Neuronal stem cell (in vitro differentiated cells): ENCODE measurements around the gene HOXB7.

Experiments
- DNase-seq: peaks from one replicate; pipeline ENCODE4 v3.0.0-alpha.2; 2013; ENCODE audit warnings: low spot score
- H2AFZ ChIP-seq: one replicate; pipeline ENCODE4 v1.6.1; 2013; ENCODE audit warnings: mild to moderate bottlenecking, low read length, inconsistent platforms
- H2AK5ac ChIP-seq: 2 replicates; pipeline ENCODE4 v1.6.1; 2013; ENCODE audit warnings: low read depth, mild to moderate bottlenecking, inconsistent platforms, low read length, moderate library complexity, mixed read lengths
- H2BK120ac ChIP-seq: 2 replicates; pipeline ENCODE4 v1.6.1; 2013; ENCODE audit warnings: low read depth, mild to moderate bottlenecking, inconsistent platforms, low read length, moderate library complexity, mixed read lengths
- H2BK12ac ChIP-seq: one replicate; pipeline ENCODE4 v1.6.1; 2013; ENCODE audit warnings: low read length, inconsistent platforms
- H2BK15ac ChIP-seq: 2 replicates; pipeline ENCODE4 v1.6.1; 2013; ENCODE audit warnings: mild to moderate bottlenecking, low read length, inconsistent platforms, mixed read lengths
- H2BK5ac ChIP-seq: one replicate; pipeline ENCODE4 v1.6.1; 2013; ENCODE audit warnings: inconsistent platforms, mild to moderate bottlenecking, low read length, moderate library complexity
- H3K14ac ChIP-seq: one replicate; pipeline ENCODE4 v1.6.1; 2013; ENCODE audit warnings: low read length, inconsistent platforms
- H3K18ac ChIP-seq: 2 replicates; pipeline ENCODE4 v1.6.1; 2013; ENCODE audit warnings: low read length, inconsistent platforms
- H3K23ac ChIP-seq: 2 replicates; pipeline ENCODE4 v1.6.1; 2013; ENCODE audit warnings: low read depth, mild to moderate bottlenecking, mixed read lengths, low read length, inconsistent platforms; ENCODE audit not compliant: poor library complexity
- H3K27ac ChIP-seq: replicated peaks from 3 replicates; pipeline ENCODE4 v1.5.1; 2013; ENCODE audit warnings: low read length, inconsistent platforms
- H3K27me3 ChIP-seq, 3 experiments: 2 replicates each; pipeline ENCODE4 v1.6.1; 2013; ENCODE audit warnings: low read length in 3 of 3, mild to moderate bottlenecking in 2 of 3, inconsistent platforms in 1 of 3, low read depth in 1 of 3, mixed read lengths in 1 of 3, moderate library complexity in 1 of 3; ENCODE audit not compliant: control insufficient read depth in 3 of 3, insufficient read depth in 3 of 3
- H3K36me3 ChIP-seq, 2 donors: replicated peaks in 1 of 2; 2 replicates each; pipeline ENCODE4 v1.6.1; 2013; ENCODE audit warnings: low read length in 2 of 2; ENCODE audit not compliant: control insufficient read depth in 2 of 2, insufficient read depth in 2 of 2
- H3K4ac ChIP-seq: 2 replicates; pipeline ENCODE4 v1.6.1; 2013; ENCODE audit warnings: inconsistent platforms, mild to moderate bottlenecking, low read length, moderate library complexity
- H3K4me1 ChIP-seq, 2 donors: 1 replicate in 1 of 2; 2 replicates in 1 of 2; pipeline ENCODE4 v1.6.1; 2013; ENCODE audit warnings: low read length in 2 of 2, low read depth in 1 of 2; ENCODE audit not compliant: control insufficient read depth in 2 of 2, insufficient read depth in 1 of 2
- H3K4me2 ChIP-seq: one replicate; pipeline ENCODE4 v1.6.1; 2013; ENCODE audit warnings: mild to moderate bottlenecking, low read length, inconsistent platforms; ENCODE audit not compliant: insufficient read depth, poor library complexity, severe bottlenecking
- H3K4me3 ChIP-seq, 2 donors: 2 replicates each; pipeline ENCODE4 v1.5.1; 2013; ENCODE audit warnings: low read length in 2 of 2, mild to moderate bottlenecking in 2 of 2, inconsistent platforms in 1 of 2, moderate library complexity in 1 of 2
- H3K79me1 ChIP-seq: one replicate; pipeline ENCODE4 v1.6.1; 2013; ENCODE audit warnings: low read depth, mild to moderate bottlenecking, inconsistent platforms, low read length, moderate library complexity
- H3K9ac ChIP-seq: one replicate; pipeline ENCODE4 v1.6.1; 2013; ENCODE audit warnings: mild to moderate bottlenecking, low read depth, low read length, inconsistent platforms; ENCODE audit not compliant: poor library complexity
- H3K9me3 ChIP-seq, 2 donors: replicated peaks in 1 of 2; 2 replicates each; pipeline versions ENCODE3 to v1.6.1; 2013; ENCODE audit warnings: low read length in 2 of 2, mild to moderate bottlenecking in 2 of 2, inconsistent platforms in 1 of 2, low read depth in 1 of 2, mixed read lengths in 1 of 2, moderate library complexity in 1 of 2; ENCODE audit not compliant: control insufficient read depth in 2 of 2, insufficient read depth in 1 of 2
- H4K8ac ChIP-seq: one replicate; pipeline ENCODE4 v1.6.1; 2013; ENCODE audit warnings: low read depth, mild to moderate bottlenecking, inconsistent platforms, low read length, moderate library complexity
- H4K91ac ChIP-seq: one replicate; pipeline ENCODE4 v1.6.1; 2013; ENCODE audit warnings: low read length, low read depth, mild to moderate bottlenecking, inconsistent platforms; ENCODE audit not compliant: poor library complexity
- WGBS, 2 donors: extraction: QIAGEN DNeasy Blood & Tissue Kit; methylation state at CpG; one replicate each; pipeline ENCODE4 v1.1.7; 2013; ENCODE audit warnings: missing lambda C conversion rate in 2 of 2, mixed read lengths in 1 of 2; ENCODE audit not compliant: insufficient read length in 2 of 2, insufficient replicate concordance in 1 of 2; ENCODE audit errors: extremely low coverage in 2 of 2; 5-methylcytosine and 5-hydroxymethylcytosine counted together

The HOXB7 gene

DNA sequence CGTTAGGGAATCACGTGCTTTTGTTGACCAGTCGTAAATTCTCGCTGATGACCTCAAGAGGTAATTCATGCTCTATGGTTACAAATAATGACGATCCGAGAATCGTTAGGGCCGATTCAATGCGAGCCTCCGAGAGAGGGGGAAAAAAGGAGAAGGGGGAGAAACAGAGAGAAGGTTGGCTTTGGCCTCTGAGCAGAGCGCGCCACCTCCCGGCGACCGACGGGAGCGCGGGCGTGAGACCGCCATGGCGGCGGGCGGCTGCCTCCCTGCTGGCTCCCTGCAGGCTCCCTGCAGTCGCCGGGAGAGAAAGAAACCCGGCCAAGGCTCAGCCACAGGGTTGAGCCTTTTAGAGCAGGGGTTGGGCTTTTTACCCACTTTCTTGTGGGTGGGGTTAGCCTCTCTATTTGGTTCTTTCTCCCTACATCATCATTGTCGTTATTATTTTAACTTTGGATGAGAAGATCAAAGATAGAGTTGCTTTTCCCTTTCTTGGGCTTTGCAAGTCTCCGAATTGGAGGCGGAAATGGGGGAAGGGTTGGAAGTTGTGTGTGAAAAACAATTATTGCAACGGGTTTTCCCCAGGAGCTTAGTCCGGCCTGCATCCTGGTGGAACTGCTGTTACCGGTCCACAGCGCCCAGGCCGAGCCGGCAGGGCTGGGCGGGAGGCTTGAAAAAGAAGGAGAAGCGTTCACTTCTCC is 16.8 kb downstream of the HOXB7 start:
- Histone ChIP-seq H3K9me3 (peaks cover 0 to 4% of the 10 kb centered on the region in 2 donors), H3K27me3 (peaks cover 67 to 100% (median 100%) of the 10 kb centered on the region in 3 experiments), H2AK5ac (no peak overlapping the region), H2BK5ac (no peak overlapping the region), H3K79me1 (no peaks in the 10 kb centered on the region), H3K9ac (no peak overlapping the region), H3K4me1 (no peaks in the 10 kb centered on the region), H2AFZ (peak overlapping the region; percentile 53), H3K4ac (no peak overlapping the region), H4K8ac (no peak overlapping the region), H2BK120ac (no peak overlapping the region), H3K27ac (no peak overlapping the region), H2BK15ac (no peak overlapping the region), H3K18ac (no peak overlapping the region), H3K4me3 (no peak overlapping the region), H3K36me3 (no peaks in the 10 kb centered on the region), H4K91ac (no peak overlapping the region), H3K4me2 (no peak overlapping the region), H3K14ac (no peak overlapping the region), H3K23ac (no peak overlapping the region), H2BK12ac (no peak overlapping the region)
- DNase-seq, result peak; percentile 76
- no CpG with 5 or more reads among the region's 37 CpGs for WGBS, 2 donors

DNA sequence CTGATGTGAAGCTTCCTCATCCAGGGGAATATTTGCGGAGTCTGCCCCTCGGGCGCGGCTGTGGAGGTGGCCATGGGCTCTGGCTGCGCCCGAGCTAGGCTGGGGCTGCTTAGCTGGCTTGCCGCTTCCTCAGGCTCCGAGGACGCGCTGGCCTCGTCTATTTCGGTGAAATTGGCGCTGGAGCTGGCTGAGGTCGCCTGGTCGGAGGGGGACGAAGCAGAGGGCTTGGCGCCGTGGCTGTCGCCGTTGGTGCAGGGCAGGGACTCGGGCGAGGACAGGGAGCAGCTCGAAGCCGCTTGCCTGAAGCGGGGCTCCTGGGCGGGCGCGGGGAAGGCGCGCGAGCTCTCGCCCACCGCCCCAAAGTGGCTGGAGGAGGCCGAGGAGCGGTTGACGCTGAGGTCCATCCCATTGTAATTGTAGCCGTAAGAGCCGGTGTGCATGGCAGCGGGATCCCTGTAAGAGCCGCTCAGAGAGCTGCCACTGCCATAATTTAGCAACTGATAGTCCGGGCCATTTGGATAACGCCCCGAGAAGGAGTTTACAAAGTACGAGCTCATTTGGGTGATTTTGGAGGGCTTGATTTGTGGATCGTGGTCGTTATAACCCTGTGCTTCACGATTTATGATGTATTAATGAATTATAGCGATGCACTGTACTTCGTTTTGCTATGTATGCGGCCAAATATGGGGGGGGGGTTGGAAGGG is 17.5 kb downstream of the HOXB7 start, which contains the start of gene HOXB5:
TSS of gene HOXB5 (minus strand) at position 654 of the 704 bp plus-strand sequence. CDS start at position 557, 97 bp downstream.
- Histone ChIP-seq H2BK15ac (no peak within 1 kb of the TSS), H3K4ac (no peak within 1 kb of the TSS), H3K18ac (peak within 1 kb of the TSS; percentile 2), H3K4me2 (no peak within 1 kb of the TSS), H3K4me3 (no peak within 1 kb of the TSS), H2AK5ac (no peak within 1 kb of the TSS), H3K4me1 (no peaks in the 10 kb centered on the region), H3K79me1 (no peaks in the 10 kb centered on the region), H2AFZ (peak within 1 kb of the TSS; percentile 53), H2BK5ac (no peak within 1 kb of the TSS), H3K23ac (peak within 1 kb of the TSS; percentile 70), H4K8ac (no peak within 1 kb of the TSS), H3K14ac (no peak within 1 kb of the TSS), H4K91ac (no peak within 1 kb of the TSS), H3K9me3 (peaks cover 0 to 3% of the 10 kb centered on the region in 2 donors), H3K36me3 (no peaks in the 10 kb centered on the region), H3K27ac (no peak within 1 kb of the TSS), H2BK12ac (no peak within 1 kb of the TSS), H3K27me3 (peaks cover 65 to 100% (median 100%) of the 10 kb centered on the region in 3 experiments), H2BK120ac (no peak within 1 kb of the TSS), H3K9ac (no peak within 1 kb of the TSS)
- DNase-seq, result no peak
- WGBS, 2 donors, result no CpG with 5 or more reads among the region's 50 CpGs

- Histone ChIP-seq H3K4me2 (no peak overlapping the region), H2AK5ac (no peak overlapping the region), H3K23ac (no peak overlapping the region), H2BK5ac (no peak overlapping the region), H2AFZ (no peak overlapping the region), H4K91ac (no peak overlapping the region), H3K9me3 (peaks cover 0 to 3% of the 10 kb centered on the region in 2 donors), H2BK15ac (no peak overlapping the region), H3K4ac (no peak overlapping the region), H3K14ac (no peak overlapping the region), H4K8ac (no peak overlapping the region), H2BK12ac (no peak overlapping the region), H3K4me1 (no peaks in the 10 kb centered on the region), H3K18ac (no peak overlapping the region), H3K27ac (no peak overlapping the region), H3K9ac (no peak overlapping the region), H3K4me3 (no peak overlapping the region), H3K79me1 (no peaks in the 10 kb centered on the region), H3K36me3 (no peaks in the 10 kb centered on the region), H3K27me3 (peaks cover 62 to 100% (median 100%) of the 10 kb centered on the region in 3 experiments), H2BK120ac (no peak overlapping the region)
- no CpG with 5 or more reads among the region's 14 CpGs for WGBS, 2 donors
- no peak for DNase-seq
These were observed 18.2 kb downstream of the HOXB7 start for GRCh38 chr17:48592577-48592976.

- Histone ChIP-seq H4K91ac (no peak overlapping the region), H2AFZ (no peak overlapping the region), H2BK15ac (no peak overlapping the region), H3K27ac (no peak overlapping the region), H3K9me3 (peaks cover 0 to 3% of the 10 kb centered on the region in 2 donors), H3K4me3 (no peak overlapping the region), H4K8ac (no peak overlapping the region), H2BK120ac (no peak overlapping the region), H3K23ac (no peak overlapping the region), H2BK12ac (no peak overlapping the region), H3K36me3 (no peaks in the 10 kb centered on the region), H3K9ac (no peak overlapping the region), H2AK5ac (no peak overlapping the region), H3K4ac (no peak overlapping the region), H3K27me3 (peaks cover 62 to 100% (median 100%) of the 10 kb centered on the region in 3 experiments), H3K14ac (no peak overlapping the region), H3K4me1 (no peaks in the 10 kb centered on the region), H3K4me2 (no peak overlapping the region), H3K79me1 (no peaks in the 10 kb centered on the region), H2BK5ac (no peak overlapping the region), H3K18ac (no peak overlapping the region)
- no peak for DNase-seq
- WGBS, 2 donors, result no CpG with 5 or more reads among the region's 33 CpGs
These were observed 18.7 kb downstream of the HOXB7 start for GRCh38 chr17:48592057-48592514.
